MCF 10A (cell line): ENCODE results near the gene TCERG1. TPM values are rescaled to one million over a fixed set of nuclear protein-coding genes. Genes with fewer than 3 reads are reported as not detected.

ENCODE experiments used
- BruUV-seq: library from RNA; stranded (reverse); fragments of 400-500 nt; replicated peaks from 2 replicates; lab custom pipeline; 2021; lab: Mats Ljungman, UMichigan
- CTCF ChIA-PET: fragments of 300-600 bp; sonication (Branson Sonifier 250); formaldehyde crosslinking; extraction: SDS; loops from one replicate; lab custom pipeline; 2021; ENCODE audit warnings: antibody characterized with exemption, inconsistent platforms; lab: Yijun Ruan, JAX
- POLR2A ChIA-PET: fragments of 300-600, 350-650 bp; sonication (Branson Sonifier 250); formaldehyde crosslinking; extraction: SDS; loops from one replicate; lab custom pipeline; 2020; ENCODE audit warnings: antibody characterized with exemption, inconsistent platforms; lab: Yijun Ruan, JAX
- DNase-seq: peaks from one replicate; pipeline ENCODE4 v3.0.0-alpha.2; 2018; ENCODE audit not compliant: unreplicated experiment
- H3K27ac Mint-ChIP-seq: one replicate; pipeline ENCODE4 v1.8.0; 2022; ENCODE audit warnings: mild to moderate bottlenecking, low read depth, mixed read lengths; ENCODE audit not compliant: unreplicated experiment
- H3K27me3 Mint-ChIP-seq: one replicate; pipeline ENCODE4 v1.8.0; 2022; ENCODE audit warnings: mixed read lengths; ENCODE audit not compliant: insufficient read depth, unreplicated experiment
- H3K36me3 Mint-ChIP-seq: one replicate; pipeline ENCODE4 v1.8.0; 2022; ENCODE audit warnings: mild to moderate bottlenecking, moderate library complexity, mixed read lengths; ENCODE audit not compliant: insufficient read depth, unreplicated experiment
- H3K4me1 Mint-ChIP-seq: one replicate; pipeline ENCODE4 v1.8.0; 2022; ENCODE audit warnings: mixed read lengths; ENCODE audit not compliant: insufficient read depth, unreplicated experiment
- H3K4me3 Mint-ChIP-seq: one replicate; pipeline ENCODE4 v1.8.0; 2022; ENCODE audit warnings: mild to moderate bottlenecking, moderate library complexity, mixed read lengths; ENCODE audit not compliant: unreplicated experiment
- H3K9me3 Mint-ChIP-seq: one replicate; pipeline ENCODE4 v1.8.0; 2022; ENCODE audit warnings: mixed read lengths; ENCODE audit not compliant: unreplicated experiment
- intact Hi-C: fragments of 100-400 bp; cut with micrococcal nuclease; formaldehyde crosslinking; loops from 2 replicates; pipeline ENCODE4 v1.14.1; 2022
- total RNA-seq: library from RNA; stranded (reverse); gene quantifications from 2 replicates; pipeline ENCODE4 v1.2.3, GENCODE V29; 2022
- TF ChIP-seq, protein P1 (sequence below): fragments of 200-600 bp; IDR thresholded peaks from one replicate; pipeline ENCODE4 v1.8.0; 2022; ENCODE audit warnings: antibody characterized with exemption, mild to moderate bottlenecking; ENCODE audit not compliant: unreplicated experiment

The TCERG1 gene
- total RNA-seq, 1 experiment from 2014 or later: 134 TPM

DNA sequence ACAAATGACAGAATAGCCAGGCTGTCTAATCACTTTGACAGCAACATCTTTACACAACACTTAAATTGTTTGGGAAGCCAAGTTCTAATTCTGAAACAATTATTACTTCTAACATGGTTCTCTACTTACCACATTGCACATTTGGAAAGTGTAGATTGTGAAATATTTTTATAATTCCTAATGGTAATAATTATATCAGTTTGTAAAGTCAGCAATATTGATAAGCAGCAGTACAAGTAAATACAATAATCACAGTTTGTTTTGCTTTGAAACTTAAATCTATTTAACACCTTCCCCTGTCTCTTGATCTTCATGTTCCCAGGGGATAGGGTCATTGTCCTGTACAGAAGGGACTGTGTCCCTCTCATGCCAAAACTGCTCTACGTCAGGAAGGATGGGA, 67.4 kb downstream of the TCERG1 start:
- Mint-ChIP-seq H3K27ac (no peak overlapping the region), H3K36me3 (peaks cover 57% of the 10 kb centered on the region), H3K27me3 (no peaks in the 10 kb centered on the region), H3K9me3 (no peaks in the 10 kb centered on the region), H3K4me3 (no peak overlapping the region), H3K4me1 (peaks cover 8% of the 10 kb centered on the region)
- CTCF ChIA-PET: interaction anchor here (0.5 to 1.2 kb wide), 5 partner anchors 10 to 855 kb away, joined by 3 to 7 read pairs (median 4); no protein-coding TSS in a partner anchor
- DNase-seq: no peak
- TF ChIP-seq, protein P1, sequence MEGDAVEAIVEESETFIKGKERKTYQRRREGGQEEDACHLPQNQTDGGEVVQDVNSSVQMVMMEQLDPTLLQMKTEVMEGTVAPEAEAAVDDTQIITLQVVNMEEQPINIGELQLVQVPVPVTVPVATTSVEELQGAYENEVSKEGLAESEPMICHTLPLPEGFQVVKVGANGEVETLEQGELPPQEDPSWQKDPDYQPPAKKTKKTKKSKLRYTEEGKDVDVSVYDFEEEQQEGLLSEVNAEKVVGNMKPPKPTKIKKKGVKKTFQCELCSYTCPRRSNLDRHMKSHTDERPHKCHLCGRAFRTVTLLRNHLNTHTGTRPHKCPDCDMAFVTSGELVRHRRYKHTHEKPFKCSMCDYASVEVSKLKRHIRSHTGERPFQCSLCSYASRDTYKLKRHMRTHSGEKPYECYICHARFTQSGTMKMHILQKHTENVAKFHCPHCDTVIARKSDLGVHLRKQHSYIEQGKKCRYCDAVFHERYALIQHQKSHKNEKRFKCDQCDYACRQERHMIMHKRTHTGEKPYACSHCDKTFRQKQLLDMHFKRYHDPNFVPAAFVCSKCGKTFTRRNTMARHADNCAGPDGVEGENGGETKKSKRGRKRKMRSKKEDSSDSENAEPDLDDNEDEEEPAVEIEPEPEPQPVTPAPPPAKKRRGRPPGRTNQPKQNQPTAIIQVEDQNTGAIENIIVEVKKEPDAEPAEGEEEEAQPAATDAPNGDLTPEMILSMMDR: no peak
- POLR2A ChIA-PET: interaction anchor here (1.5 kb wide), 1 partner anchor 13 kb away, joined by 3 read pairs; no protein-coding TSS in a partner anchor
- no TSS peak for BruUV-seq
- intact Hi-C loops: no loop called here

DNA sequence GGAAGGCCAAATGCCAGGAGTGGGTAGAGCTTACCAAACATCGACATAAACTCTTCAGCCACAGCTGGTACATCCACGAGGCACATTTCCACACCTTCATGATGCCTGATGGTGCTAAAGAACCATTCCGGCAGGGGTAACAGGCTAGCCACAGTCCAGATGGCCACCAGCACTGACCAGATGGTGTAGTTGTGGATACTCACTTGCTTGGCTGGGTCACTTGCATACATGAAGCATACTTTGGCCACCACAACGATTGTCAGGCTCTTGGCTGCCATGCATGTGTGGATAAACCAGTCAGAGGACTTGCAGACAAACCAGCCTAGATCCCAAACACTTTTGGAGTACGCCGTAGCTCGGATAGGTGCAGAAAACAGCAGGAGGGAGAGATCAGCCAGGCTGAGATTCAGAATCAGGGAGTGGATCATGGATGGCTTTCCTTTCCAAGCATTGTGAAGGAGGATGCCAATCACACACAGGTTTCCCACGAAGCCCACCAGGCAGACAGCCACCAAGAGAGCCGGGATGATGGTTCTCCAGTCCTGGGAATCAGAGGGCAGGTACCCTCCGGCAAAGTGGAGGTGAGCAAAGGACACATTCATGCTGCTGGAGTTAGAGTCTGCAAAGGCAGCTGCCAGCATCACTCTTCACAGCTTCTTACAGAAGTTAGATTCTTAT, 68.5 kb downstream of the TCERG1 start:
- Mint-ChIP-seq H3K4me1 (peaks cover 3% of the 10 kb centered on the region), H3K9me3 (no peaks in the 10 kb centered on the region), H3K27me3 (no peaks in the 10 kb centered on the region), H3K27ac (no peak overlapping the region), H3K4me3 (no peak overlapping the region), H3K36me3 (peaks cover 47% of the 10 kb centered on the region)
- DNase-seq: no peak
- no TSS peak for BruUV-seq
- ChIA-PET CTCF (interaction anchor here (0.5 to 4.2 kb wide), 6 partner anchors 13 to 450 kb away, joined by 3 to 32 read pairs (median 3); no protein-coding TSS in a partner anchor), POLR2A (interaction anchor here (1.9 kb wide), 1 partner anchor 15 kb away, joined by 5 read pairs; no protein-coding TSS in a partner anchor)
- TF ChIP-seq, protein P1: no peak
- intact Hi-C loops: no loop called here

DNA sequence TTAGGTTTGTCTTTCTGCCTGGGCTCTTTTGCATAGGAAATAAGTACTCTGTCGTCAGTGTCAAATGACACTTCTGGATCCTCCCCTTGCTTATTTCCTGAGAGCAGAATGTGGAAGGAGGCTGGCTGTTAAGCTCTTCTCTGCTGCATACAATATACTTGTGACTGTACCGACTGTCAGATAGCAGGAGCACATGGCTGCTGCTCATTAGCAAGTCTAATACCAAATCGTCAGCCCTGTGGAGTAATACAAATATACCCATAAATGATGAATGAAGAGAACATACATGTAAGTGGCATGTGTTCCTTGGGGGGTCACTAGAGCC, 69.0 kb downstream of the TCERG1 start, which contains the start of gene GPR151:
TSS of gene GPR151 (minus strand) at position 40 of the 325 bp plus-strand sequence. CDS start 77 bp downstream, outside the sequence.
- Mint-ChIP-seq H3K27ac (no peak within 1 kb of the TSS), H3K36me3 (peaks cover 42% of the 10 kb centered on the region), H3K9me3 (no peaks in the 10 kb centered on the region), H3K27me3 (no peaks in the 10 kb centered on the region), H3K4me1 (no peaks in the 10 kb centered on the region), H3K4me3 (no peak within 1 kb of the TSS)
- ChIA-PET CTCF (interaction anchor here (0.7 to 4.2 kb wide), 10 partner anchors 9 to 854 kb away, joined by 3 to 32 read pairs (median 4); partner anchors contain the start of gene TCERG1), POLR2A (interaction anchor here (1.9 kb wide), 1 partner anchor 15 kb away, joined by 5 read pairs; no protein-coding TSS in a partner anchor)
- TF ChIP-seq, protein P1: no peak
- no TSS peak for BruUV-seq
- DNase-seq: no peak
- intact Hi-C loops: no loop called here

DNA sequence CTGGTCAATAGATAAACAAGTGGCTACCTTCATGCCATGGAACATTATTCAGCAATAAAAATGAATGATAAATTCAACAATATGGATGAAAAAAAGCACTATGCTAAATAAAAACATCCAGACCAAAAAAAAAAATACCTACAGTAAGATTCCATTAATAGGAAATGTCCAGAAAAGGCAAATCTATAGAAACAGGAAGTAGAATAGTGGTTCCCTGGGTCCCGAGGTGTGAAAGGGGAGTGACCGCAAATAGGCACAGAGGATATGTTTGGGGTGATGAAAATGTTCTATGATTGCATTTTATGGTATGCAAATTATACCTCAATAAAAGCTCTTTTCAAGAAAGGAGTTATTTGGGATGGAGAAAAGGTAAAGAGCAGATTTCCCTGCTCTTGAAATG, 72.4 kb downstream of the TCERG1 start:
- CTCF ChIA-PET: interaction anchor here (0.7 to 2.9 kb wide), 5 partner anchors 12 to 541 kb away, joined by 3 to 36 read pairs (median 5); no protein-coding TSS in a partner anchor
- intact Hi-C loops: no loop called here
- H3K4me3 Mint-ChIP-seq: no peak overlapping the region
- BruUV-seq: no TSS peak
- no peak for DNase-seq
- H3K36me3 Mint-ChIP-seq: peaks cover 13% of the 10 kb centered on the region
- no peak overlapping the region for H3K27ac Mint-ChIP-seq
- H3K27me3 Mint-ChIP-seq: no peaks in the 10 kb centered on the region
- TF ChIP-seq, protein P1: no peak
- no peaks in the 10 kb centered on the region for H3K9me3 Mint-ChIP-seq
- no peaks in the 10 kb centered on the region for H3K4me1 Mint-ChIP-seq
- POLR2A ChIA-PET: no interaction called here
